ENCODE measurements around the gene CTNNA2.

The CTNNA2 gene

DNA sequence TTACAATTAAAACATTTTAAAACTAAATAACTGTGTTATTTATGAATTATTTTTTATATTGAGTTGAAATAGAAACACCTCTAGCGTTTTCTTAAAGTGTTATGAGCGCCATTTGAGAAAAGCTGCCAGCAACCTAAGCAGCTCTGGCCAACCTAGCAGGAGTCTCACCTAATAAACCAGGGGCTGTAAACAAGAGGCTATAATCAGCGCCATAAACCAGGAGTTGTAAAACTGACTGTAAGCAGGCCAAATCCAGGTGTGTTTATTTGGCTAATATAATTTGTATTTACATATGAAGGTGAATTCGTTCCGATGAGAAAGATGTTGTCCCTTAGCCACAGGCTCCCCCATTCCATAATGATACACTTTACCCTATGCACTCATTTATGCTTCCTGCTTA, 757.0 kb downstream of the CTNNA2 start:
- H3K4me3 ChIP-seq (ENCODE audit: low read depth, low read length) = no peak overlapping the region
- H3K4me1 ChIP-seq (ENCODE audit: control insufficient read depth in 1 of 2, insufficient read depth in 2 of 2, low read length in 2 of 2) = no peaks in the 10 kb centered on the region
- no peak overlapping the region for H2BK120ac ChIP-seq (ENCODE audit: insufficient read depth, low read length, poor library complexity)
- no peak overlapping the region for H3K4ac ChIP-seq (ENCODE audit: low read depth, low read length)
- no peak overlapping the region for H2BK5ac ChIP-seq (ENCODE audit: low read depth, low read length, poor library complexity)
- H2AFZ ChIP-seq (ENCODE audit: insufficient read depth, low read length, poor library complexity) = no peak overlapping the region
- no peak overlapping the region for H4K8ac ChIP-seq (ENCODE audit: low read depth, low read length)
- no peak overlapping the region for H3K23ac ChIP-seq (ENCODE audit: low read length)
- H3K9me3 ChIP-seq (ENCODE audit: insufficient read depth, low read depth, low read length) = no peaks in the 10 kb centered on the region
- H3K36me3 ChIP-seq (ENCODE audit: control insufficient read depth in 1 of 2, insufficient read depth in 2 of 2, low read length in 2 of 2) = no peaks in the 10 kb centered on the region
- no peaks in the 10 kb centered on the region for H3K79me2 ChIP-seq (ENCODE audit: control insufficient read depth, insufficient read depth, low read length, poor library complexity)
- H2AK5ac ChIP-seq (ENCODE audit: low read length) = no peak overlapping the region
- no peaks in the 10 kb centered on the region for H3K27me3 ChIP-seq (ENCODE audit: insufficient read depth, low read length)
- H4K12ac ChIP-seq (ENCODE audit: low read depth, low read length) = no peak overlapping the region
- H4K91ac ChIP-seq (ENCODE audit: low read depth, low read length) = no peak overlapping the region
- H3K4me2 ChIP-seq (ENCODE audit: low read length) = no peak overlapping the region
- no peak overlapping the region for H3K18ac ChIP-seq (ENCODE audit: low read length)
- no peaks in the 10 kb centered on the region for H3K79me1 ChIP-seq (ENCODE audit: low read length)
- H3K9ac ChIP-seq (ENCODE audit: low read length) = no peak overlapping the region
- no peak overlapping the region for H3K14ac ChIP-seq (ENCODE audit: low read length)
- no peak overlapping the region for H3K27ac ChIP-seq (ENCODE audit: low read depth, low read length)
- H2BK12ac ChIP-seq (ENCODE audit: low read length) = no peak overlapping the region
- no CpG with 5 or more reads among the region's 5 CpGs for WGBS (ENCODE audit: extremely low coverage, insufficient coverage, insufficient read length)
- DNase-seq = no peak

DNA sequence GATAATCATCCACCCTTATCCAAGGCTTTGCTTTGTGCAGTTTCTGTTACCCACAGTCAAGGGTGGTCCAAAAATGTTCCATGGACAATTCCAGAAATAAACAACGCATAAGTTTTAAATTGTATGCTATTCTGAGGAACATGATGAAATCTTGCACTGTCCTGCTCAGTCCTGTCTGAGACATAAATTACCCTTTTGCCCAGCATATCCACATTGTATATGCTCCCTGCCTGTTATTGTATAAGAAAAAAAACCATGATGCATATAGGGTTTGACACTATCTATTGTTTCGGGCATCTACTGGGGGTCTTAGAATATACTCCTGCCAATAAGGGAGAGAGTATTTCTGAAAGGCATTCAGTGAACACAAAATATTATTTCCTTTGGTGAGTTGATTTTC, 767.7 kb downstream of the CTNNA2 start:
- Histone ChIP-seq H2BK120ac (ENCODE audit: insufficient read depth, low read length, poor library complexity) (no peak overlapping the region), H3K4me3 (ENCODE audit: low read depth, low read length) (no peak overlapping the region)
- WGBS (ENCODE audit: extremely low coverage, insufficient coverage, insufficient read length) = no CpG with 5 or more reads among the region's 2 CpGs

DNA sequence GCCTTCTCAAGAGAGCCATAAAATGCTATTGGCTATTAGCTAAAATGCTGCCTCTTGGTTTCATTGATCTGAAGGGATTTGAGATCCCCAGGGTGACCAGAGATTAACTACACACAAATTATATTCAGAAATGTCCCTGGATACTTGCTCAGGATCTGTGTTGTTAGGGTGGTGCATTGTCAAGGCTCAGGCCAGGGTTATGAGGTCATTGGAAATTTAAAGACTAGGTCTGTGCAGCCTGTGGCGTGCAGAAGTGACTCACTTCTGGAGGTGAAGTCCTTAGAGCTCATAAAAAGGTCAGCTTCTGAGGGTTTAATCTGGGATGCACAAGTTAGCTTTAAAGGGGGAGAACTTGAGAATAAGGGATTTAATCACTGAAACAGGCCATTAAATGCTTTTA, 768.2 kb downstream of the CTNNA2 start:
- Histone ChIP-seq H3K18ac (ENCODE audit: low read length) (no peak overlapping the region), H3K4me3 (ENCODE audit: low read depth, low read length) (no peak overlapping the region), H4K8ac (ENCODE audit: low read depth, low read length) (no peak overlapping the region), H3K27me3 (ENCODE audit: insufficient read depth, low read length) (no peaks in the 10 kb centered on the region), H3K79me1 (ENCODE audit: low read length) (no peaks in the 10 kb centered on the region), H2AK5ac (ENCODE audit: low read length) (no peak overlapping the region), H3K4ac (ENCODE audit: low read depth, low read length) (no peak overlapping the region), H3K9ac (ENCODE audit: low read length) (no peak overlapping the region), H3K4me1 (ENCODE audit: control insufficient read depth in 1 of 2, insufficient read depth in 2 of 2, low read length in 2 of 2) (no peaks in the 10 kb centered on the region), H3K27ac (ENCODE audit: low read depth, low read length) (no peak overlapping the region), H3K79me2 (ENCODE audit: control insufficient read depth, insufficient read depth, low read length, poor library complexity) (no peaks in the 10 kb centered on the region), H3K9me3 (ENCODE audit: insufficient read depth, low read depth, low read length) (peaks cover 3% of the 10 kb centered on the region), H2BK5ac (ENCODE audit: low read depth, low read length, poor library complexity) (no peak overlapping the region), H2BK120ac (ENCODE audit: insufficient read depth, low read length, poor library complexity) (no peak overlapping the region), H3K23ac (ENCODE audit: low read length) (no peak overlapping the region), H3K4me2 (ENCODE audit: low read length) (no peak overlapping the region), H3K14ac (ENCODE audit: low read length) (no peak overlapping the region), H2AFZ (ENCODE audit: insufficient read depth, low read length, poor library complexity) (no peak overlapping the region), H3K36me3 (ENCODE audit: control insufficient read depth in 1 of 2, insufficient read depth in 2 of 2, low read length in 2 of 2) (no peaks in the 10 kb centered on the region), H4K91ac (ENCODE audit: low read depth, low read length) (no peak overlapping the region), H2BK12ac (ENCODE audit: low read length) (no peak overlapping the region), H4K12ac (ENCODE audit: low read depth, low read length) (no peak overlapping the region)
- WGBS (ENCODE audit: extremely low coverage, insufficient coverage, insufficient read length) = no CpG with 5 or more reads among the region's 1 CpG
- no peak for DNase-seq

More for the DNA sequence above, 767.7 kb downstream of the CTNNA2 start:
- Histone ChIP-seq H3K9me3 (ENCODE audit: insufficient read depth, low read depth, low read length) (peaks cover 3% of the 10 kb centered on the region), H3K36me3 (ENCODE audit: control insufficient read depth in 1 of 2, insufficient read depth in 2 of 2, low read length in 2 of 2) (no peaks in the 10 kb centered on the region), H3K4ac (ENCODE audit: low read depth, low read length) (no peak overlapping the region), H2BK12ac (ENCODE audit: low read length) (no peak overlapping the region), H4K91ac (ENCODE audit: low read depth, low read length) (no peak overlapping the region), H4K8ac (ENCODE audit: low read depth, low read length) (no peak overlapping the region), H4K12ac (ENCODE audit: low read depth, low read length) (no peak overlapping the region), H2AK5ac (ENCODE audit: low read length) (no peak overlapping the region), H3K9ac (ENCODE audit: low read length) (no peak overlapping the region), H3K14ac (ENCODE audit: low read length) (no peak overlapping the region), H3K79me2 (ENCODE audit: control insufficient read depth, insufficient read depth, low read length, poor library complexity) (no peaks in the 10 kb centered on the region), H3K27me3 (ENCODE audit: insufficient read depth, low read length) (no peaks in the 10 kb centered on the region), H3K27ac (ENCODE audit: low read depth, low read length) (no peak overlapping the region), H3K18ac (ENCODE audit: low read length) (no peak overlapping the region), H2BK5ac (ENCODE audit: low read depth, low read length, poor library complexity) (no peak overlapping the region), H3K4me1 (ENCODE audit: control insufficient read depth in 1 of 2, insufficient read depth in 2 of 2, low read length in 2 of 2) (no peaks in the 10 kb centered on the region), H3K4me2 (ENCODE audit: low read length) (no peak overlapping the region), H3K79me1 (ENCODE audit: low read length) (no peaks in the 10 kb centered on the region), H2AFZ (ENCODE audit: insufficient read depth, low read length, poor library complexity) (no peak overlapping the region), H3K23ac (ENCODE audit: low read length) (no peak overlapping the region)
- DNase-seq = no peak

DNA sequence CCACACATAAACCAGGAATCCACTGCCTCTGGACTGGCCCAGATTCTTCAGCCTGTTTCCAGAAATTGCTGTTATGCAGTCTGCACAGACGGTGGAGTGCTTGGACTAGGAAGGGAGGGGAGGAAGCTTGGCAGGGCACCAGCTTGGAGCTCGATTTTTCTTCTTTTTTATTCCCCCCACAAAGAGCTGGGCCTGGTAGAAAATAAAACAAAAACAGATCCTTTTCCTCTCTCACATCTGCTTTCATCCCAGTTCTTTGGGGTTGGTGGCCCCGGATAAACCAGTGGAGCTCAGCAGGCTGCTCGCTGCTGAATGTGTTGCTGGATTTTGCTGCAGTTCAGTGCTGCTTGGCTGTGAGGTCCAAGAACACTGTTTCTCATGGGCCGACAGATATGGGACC, 775.7 kb downstream of the CTNNA2 start:
- no peak for DNase-seq
- H3K4ac ChIP-seq (ENCODE audit: low read depth, low read length) = no peak overlapping the region
- no peak overlapping the region for H2AK5ac ChIP-seq (ENCODE audit: low read length)
- no peak overlapping the region for H3K18ac ChIP-seq (ENCODE audit: low read length)
- H3K4me3 ChIP-seq (ENCODE audit: low read depth, low read length) = no peak overlapping the region
- no peaks in the 10 kb centered on the region for H3K4me1 ChIP-seq (ENCODE audit: control insufficient read depth in 1 of 2, insufficient read depth in 2 of 2, low read length in 2 of 2)
- no CpG with 5 or more reads among the region's 5 CpGs for WGBS (ENCODE audit: extremely low coverage, insufficient coverage, insufficient read length)
- no peak overlapping the region for H4K8ac ChIP-seq (ENCODE audit: low read depth, low read length)
- H3K14ac ChIP-seq (ENCODE audit: low read length) = no peak overlapping the region
- no peaks in the 10 kb centered on the region for H3K9me3 ChIP-seq (ENCODE audit: insufficient read depth, low read depth, low read length)
- no peak overlapping the region for H2BK12ac ChIP-seq (ENCODE audit: low read length)
- no peaks in the 10 kb centered on the region for H3K79me2 ChIP-seq (ENCODE audit: control insufficient read depth, insufficient read depth, low read length, poor library complexity)
- H4K91ac ChIP-seq (ENCODE audit: low read depth, low read length) = no peak overlapping the region
- H2AFZ ChIP-seq (ENCODE audit: insufficient read depth, low read length, poor library complexity) = no peak overlapping the region
- no peak overlapping the region for H4K12ac ChIP-seq (ENCODE audit: low read depth, low read length)
- H3K27ac ChIP-seq (ENCODE audit: low read depth, low read length) = no peak overlapping the region
- no peak overlapping the region for H3K23ac ChIP-seq (ENCODE audit: low read length)
- H3K79me1 ChIP-seq (ENCODE audit: low read length) = no peaks in the 10 kb centered on the region
- H2BK120ac ChIP-seq (ENCODE audit: insufficient read depth, low read length, poor library complexity) = no peak overlapping the region
- no peak overlapping the region for H3K9ac ChIP-seq (ENCODE audit: low read length)
- H3K4me2 ChIP-seq (ENCODE audit: low read length) = no peak overlapping the region
- no peak overlapping the region for H2BK5ac ChIP-seq (ENCODE audit: low read depth, low read length, poor library complexity)
- H3K27me3 ChIP-seq (ENCODE audit: insufficient read depth, low read length) = no peaks in the 10 kb centered on the region
- H3K36me3 ChIP-seq (ENCODE audit: control insufficient read depth in 1 of 2, insufficient read depth in 2 of 2, low read length in 2 of 2) = no peaks in the 10 kb centered on the region
